K562 (cell line): ENCODE data around the gene SYTL4. TPM values are rescaled to one million over a fixed set of nuclear protein-coding genes. Genes with fewer than 3 reads are reported as not detected.

Experiments
- HNRNPLL ChIP-seq: fragments of 200-400 bp; formaldehyde crosslinking; IDR thresholded peaks from 2 replicates; pipeline ENCODE4 v1.6.1; 2017; ENCODE audit warnings: low read length, low read depth, mild to moderate bottlenecking; ENCODE audit not compliant: poor library complexity, severe bottlenecking
- MCM3 ChIP-seq: fragments of 450-650 bp; IDR thresholded peaks from 2 replicates; pipeline ENCODE4 v1.6.1; 2016
- PML ChIP-seq: IDR thresholded peaks from 2 replicates; pipeline ENCODE4 v1.6.1; 2012; ENCODE audit warnings: low read length, inconsistent platforms
- RBM39 ChIP-seq: fragments of 200-400 bp; formaldehyde crosslinking; optimal IDR thresholded peaks from 2 replicates; pipeline ENCODE3; 2018; ENCODE audit warnings: low read depth, low read length
- SMAD1 ChIP-seq: fragments of 150-350 bp; IDR thresholded peaks from 2 replicates; pipeline ENCODE4 v1.6.1; 2014; ENCODE audit warnings: low read length, low read depth; ENCODE audit not compliant: partially characterized antibody
- YY1 ChIP-seq, 3 experiments: IDR thresholded peaks; 2 replicates each; pipeline ENCODE4 v1.6.1; 2011; ENCODE audit warnings: low read length in 2 of 3, mild to moderate bottlenecking in 2 of 3, moderate library complexity in 2 of 3, borderline replicate concordance in 1 of 3, control low read depth in 1 of 3, low read depth in 1 of 3; ENCODE audit not compliant: insufficient read depth in 3 of 3, insufficient replicate concordance in 2 of 3, control insufficient read depth in 1 of 3, insufficient read length in 1 of 3; ENCODE audit errors: extremely low read depth in 1 of 3
- ZFP1 ChIP-seq: fragments of 450-650 bp; formaldehyde crosslinking; IDR thresholded peaks from 2 replicates; pipeline ENCODE4 v1.4.0; 2020; ENCODE audit warnings: mild to moderate bottlenecking, mixed read lengths
- polyA plus RNA-seq, 8 experiments: library from polyadenylated mRNA; depleted of rRNA in 4 of 8; stranded (reverse) in 5 of 8; unstranded in 3 of 8; fragments of >200 nt; fragmentation: Nextera tagmentation in 2 of 8; fragmentation: Illumina TruSeq in 1 of 8; extraction: Ambion mirVana in 2 of 8; extraction: Trizol in 1 of 8; gene quantifications; 2 replicates each; pipeline versions ENCODE4 v1.2.1 to v1.2.3, GENCODE V29; 2011 to 2014; ENCODE audit warnings: inconsistent platforms in 1 of 8, missing spikeins in 1 of 8
- total RNA-seq, 7 experiments: library from RNA; depleted of rRNA in 6 of 7; stranded (reverse); fragments of >200 nt in 6 of 7; fragmentation: Illumina TruSeq in 2 of 7; extraction: Trizol in 2 of 7; gene quantifications; 2 replicates each; pipeline versions ENCODE4 v1.2.1 to v1.2.3, GENCODE V29; 2011 to 2021; ENCODE audit warnings: low replicate concordance in 1 of 7
- TF ChIP-seq, protein P1 (sequence below), 2 experiments: fragments of 450-650 bp; IDR thresholded peaks; 2 replicates each; pipeline ENCODE4 v1.6.1; 2016; ENCODE audit warnings: mild to moderate bottlenecking in 2 of 2, borderline replicate concordance in 1 of 2, low read depth in 1 of 2, moderate library complexity in 1 of 2

SYTL4 gene
- total and polyA plus RNA-seq, 9 of the 15 experiments (the other 6 are each of a cell fraction or from before 2014, with no cell fraction given): 0.65 to 9.0 (median 1.5) TPM

DNA sequence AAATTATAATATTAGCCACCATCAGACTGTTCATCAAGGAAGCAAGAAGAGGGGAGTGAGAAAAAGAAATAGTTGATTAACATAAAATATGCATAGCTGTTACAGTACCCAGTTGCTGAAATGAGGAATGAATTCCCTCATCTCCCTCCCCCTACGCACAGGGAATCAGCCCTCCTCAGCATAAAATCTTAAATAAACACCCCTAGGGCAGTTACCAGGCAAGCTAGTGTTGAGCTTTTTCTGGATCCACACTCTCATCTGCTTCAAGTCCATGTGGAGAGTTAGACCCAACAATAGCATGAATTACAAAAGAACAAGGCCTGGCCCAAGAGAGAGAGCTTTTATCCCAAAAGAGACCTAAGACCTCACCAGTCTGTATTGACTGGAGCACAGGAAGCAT is 19.0 kb upstream of the SYTL4 start (continued):
- TF ChIP-seq, protein P1, sequence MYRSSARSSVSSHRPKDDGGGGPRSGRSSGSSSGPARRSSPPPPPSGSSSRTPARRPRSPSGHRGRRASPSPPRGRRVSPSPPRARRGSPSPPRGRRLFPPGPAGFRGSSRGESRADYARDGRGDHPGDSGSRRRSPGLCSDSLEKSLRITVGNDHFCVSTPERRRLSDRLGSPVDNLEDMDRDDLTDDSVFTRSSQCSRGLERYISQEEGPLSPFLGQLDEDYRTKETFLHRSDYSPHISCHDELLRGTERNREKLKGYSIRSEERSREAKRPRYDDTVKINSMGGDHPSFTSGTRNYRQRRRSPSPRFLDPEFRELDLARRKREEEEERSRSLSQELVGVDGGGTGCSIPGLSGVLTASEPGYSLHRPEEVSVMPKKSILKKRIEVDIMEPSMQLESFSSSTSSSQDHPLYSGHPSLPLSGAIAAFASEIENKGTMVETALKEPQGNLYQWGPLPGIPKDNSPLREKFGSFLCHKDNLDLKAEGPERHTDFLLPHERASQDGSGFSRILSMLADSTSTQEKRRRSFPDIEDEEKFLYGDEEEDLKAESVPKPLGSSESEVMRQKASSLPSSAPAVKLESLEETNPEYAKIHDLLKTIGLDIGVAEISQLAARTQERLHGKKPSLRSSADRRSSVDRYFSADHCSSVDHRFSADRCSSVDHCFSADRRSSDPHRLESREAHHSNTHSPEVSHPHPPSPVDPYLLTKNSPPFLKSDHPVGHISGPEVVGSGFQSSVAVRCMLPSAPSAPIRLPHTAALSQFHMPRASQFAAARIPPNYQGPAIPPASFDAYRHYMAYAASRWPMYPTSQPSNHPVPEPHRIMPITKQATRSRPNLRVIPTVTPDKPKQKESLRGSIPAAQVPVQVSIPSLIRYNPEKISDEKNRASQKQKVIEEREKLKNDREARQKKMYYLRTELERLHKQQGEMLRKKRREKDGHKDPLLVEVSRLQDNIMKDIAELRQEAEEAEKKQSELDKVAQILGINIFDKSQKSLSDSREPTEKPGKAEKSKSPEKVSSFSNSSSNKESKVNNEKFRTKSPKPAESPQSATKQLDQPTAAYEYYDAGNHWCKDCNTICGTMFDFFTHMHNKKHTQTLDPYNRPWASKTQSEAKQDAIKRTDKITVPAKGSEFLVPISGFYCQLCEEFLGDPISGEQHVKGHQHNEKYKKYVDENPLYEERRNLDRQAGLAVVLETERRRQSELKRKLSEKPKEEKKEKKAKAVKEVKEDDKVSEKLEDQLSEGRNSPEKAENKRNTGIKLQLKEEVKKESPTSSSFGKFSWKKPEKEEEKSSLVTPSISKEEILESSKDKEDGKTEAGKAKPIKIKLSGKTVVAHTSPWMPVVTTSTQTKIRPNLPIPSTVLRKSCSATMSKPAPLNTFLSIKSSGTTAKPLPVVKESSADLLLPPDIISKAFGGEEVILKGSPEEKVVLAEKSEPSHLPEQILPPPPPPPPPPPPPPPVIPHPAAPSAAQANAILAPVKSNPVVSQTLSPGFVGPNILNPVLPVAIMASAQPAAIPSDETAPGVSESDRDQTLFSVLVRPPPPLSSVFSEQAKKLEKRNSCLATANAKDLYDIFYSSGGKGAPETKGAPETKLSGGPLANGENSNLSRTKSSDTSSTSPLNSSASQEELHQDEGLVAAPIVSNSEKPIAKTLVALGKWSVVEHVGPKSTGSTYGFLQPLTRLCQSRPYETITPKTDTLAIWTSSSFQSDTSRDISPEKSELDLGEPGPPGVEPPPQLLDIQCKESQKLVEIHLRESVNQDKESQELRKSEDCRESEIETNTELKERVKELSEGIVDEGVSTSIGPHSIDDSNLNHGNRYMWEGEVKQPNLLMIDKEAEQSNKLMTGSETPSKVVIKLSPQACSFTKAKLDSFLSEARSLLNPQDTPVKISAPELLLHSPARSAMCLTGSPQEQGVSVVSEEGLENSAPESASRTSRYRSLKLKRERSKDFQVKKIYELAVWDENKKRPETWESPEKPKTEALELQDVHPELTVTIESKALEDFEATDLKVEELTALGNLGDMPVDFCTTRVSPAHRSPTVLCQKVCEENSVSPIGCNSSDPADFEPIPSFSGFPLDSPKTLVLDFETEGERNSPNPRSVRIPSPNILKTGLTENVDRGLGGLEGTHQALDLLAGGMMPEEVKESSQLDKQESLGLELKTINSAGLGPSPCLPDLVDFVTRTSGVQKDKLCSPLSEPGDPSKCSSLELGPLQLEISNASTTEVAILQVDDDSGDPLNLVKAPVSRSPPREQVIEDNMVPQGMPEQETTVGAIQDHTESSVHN (IDR thresholded peaks at IDR 0.05; ENCODE audit: borderline replicate concordance in 1 of 2, low read depth in 1 of 2): no peak
- no peak for TF ChIP-seq SMAD1
- TF ChIP-seq PML: no peak
- no peak for TF ChIP-seq YY1 (IDR thresholded peaks at IDR 0.05; ENCODE audit: borderline replicate concordance in 1 of 3, control insufficient read depth in 1 of 3, extremely low read depth in 1 of 3, insufficient read depth in 3 of 3, insufficient read length in 1 of 3, insufficient replicate concordance in 2 of 3, low read depth in 1 of 3, low read length in 2 of 3)
- no peak for TF ChIP-seq HNRNPLL
- no peak for TF ChIP-seq ZFP1 (CRISPR knock-in tag)
- TF ChIP-seq RBM39: no peak
- no peak for TF ChIP-seq MCM3
